GM12878 (cell line): ENCODE data around the gene PDE6B. TPM values are rescaled to one million over a fixed set of nuclear protein-coding genes. Genes with fewer than 3 reads are reported as not detected.

ENCODE experiments used
- BACH1 ChIP-seq: fragments of 450-650 bp; IDR thresholded peaks from 2 replicates; pipeline ENCODE4 v1.6.1; 2017; ENCODE audit warnings: mild to moderate bottlenecking, borderline replicate concordance
- CBX3 ChIP-seq: fragments of 200-600 bp; sonication (generic); IDR thresholded peaks from 2 replicates; pipeline ENCODE4 v1.6.1; 2016; ENCODE audit warnings: low read depth, borderline replicate concordance
- CHD4 ChIP-seq: fragments of 200-600 bp; sonication (generic); IDR thresholded peaks from 2 replicates; pipeline ENCODE4 v1.6.1; 2016; ENCODE audit warnings: mild to moderate bottlenecking
- EGR1 ChIP-seq, 2 experiments: IDR thresholded peaks; 1 replicate in 1 of 2; 2 replicates in 1 of 2; pipeline ENCODE4 v1.6.1; 2011 to 2012; ENCODE audit warnings: low read depth in 2 of 2, low read length in 2 of 2, borderline replicate concordance in 1 of 2, mild to moderate bottlenecking in 1 of 2, moderate library complexity in 1 of 2
- GABPA ChIP-seq: IDR thresholded peaks from 2 replicates; pipeline ENCODE4 v1.6.1; 2014; ENCODE audit warnings: antibody characterized with exemption, low read depth, mild to moderate bottlenecking, inconsistent platforms
- IKZF1 ChIP-seq: fragments of 450-650 bp; conservative IDR thresholded peaks from 2 replicates; pipeline ENCODE4 v1.6.1; 2017; ENCODE audit warnings: antibody characterized with exemption, mild to moderate bottlenecking
- KAT2A ChIP-seq: conservative IDR thresholded peaks from 2 replicates; pipeline ENCODE4 v1.6.1; 2011; ENCODE audit warnings: low read depth, low read length; ENCODE audit not compliant: control insufficient read depth
- KLF5 ChIP-seq: fragments of 450-650 bp; IDR thresholded peaks from 2 replicates; pipeline ENCODE4 v1.6.1; 2014; ENCODE audit warnings: mild to moderate bottlenecking; ENCODE audit not compliant: partially characterized antibody
- MTA3 ChIP-seq: IDR thresholded peaks from 2 replicates; pipeline ENCODE4 v1.6.1; 2012; ENCODE audit warnings: low read length, inconsistent platforms, borderline replicate concordance
- NRF1 ChIP-seq: conservative IDR thresholded peaks from 2 replicates; pipeline ENCODE4 v1.6.1; 2011; ENCODE audit warnings: mild to moderate bottlenecking, low read depth, low read length, improper control_type of control experiment
- RBBP5 ChIP-seq: fragments of 200-600 bp; sonication (generic); conservative IDR thresholded peaks from 2 replicates; pipeline ENCODE4 v1.6.1; 2016
- SPI1 ChIP-seq: IDR thresholded peaks from 2 replicates; pipeline ENCODE4 v1.6.1; 2011; ENCODE audit warnings: low read depth, mild to moderate bottlenecking, low read length, moderate library complexity, borderline replicate concordance; ENCODE audit not compliant: insufficient read depth
- STAT3 ChIP-seq: IDR thresholded peaks from 2 replicates; pipeline ENCODE4 v1.6.1; 2011; ENCODE audit warnings: low read depth, low read length, improper control_type of control experiment
- TCF12 ChIP-seq: IDR thresholded peaks from 2 replicates; pipeline ENCODE4 v1.6.1; 2011; ENCODE audit warnings: low read depth, mild to moderate bottlenecking, low read length
- TCF7 ChIP-seq: IDR thresholded peaks from 2 replicates; pipeline ENCODE4 v1.6.1; 2014; ENCODE audit warnings: antibody characterized with exemption, borderline replicate concordance
- ZBED1 ChIP-seq: IDR thresholded peaks from 2 replicates; pipeline ENCODE4 v1.6.1; 2016; ENCODE audit warnings: borderline replicate concordance
- ZNF24 ChIP-seq: fragments of 450-650 bp; IDR thresholded peaks from 2 replicates; pipeline ENCODE4 v1.6.1; 2017; ENCODE audit warnings: antibody characterized with exemption, mild to moderate bottlenecking
- ZNF622 ChIP-seq: fragments of 450-650 bp; IDR thresholded peaks from 2 replicates; pipeline ENCODE4 v1.6.1; 2017; ENCODE audit warnings: mild to moderate bottlenecking, inconsistent platforms
- polyA plus RNA-seq, 11 experiments: library from polyadenylated mRNA; depleted of rRNA in 4 of 11; unstranded in 6 of 11; stranded (reverse) in 5 of 11; fragments of >200 nt; fragmentation: Nextera tagmentation in 4 of 11; fragmentation: Illumina TruSeq in 1 of 11; extraction: Ambion mirVana in 4 of 11; extraction: Trizol in 1 of 11; gene quantifications; 1 replicate in 1 of 11; 2 replicates in 10 of 11; pipeline versions ENCODE4 v1.2.1 to v1.2.3, GENCODE V29; 2011 to 2016; ENCODE audit warnings: inconsistent platforms in 2 of 11, missing spikeins in 2 of 11, low read depth in 1 of 11
- total RNA-seq, 4 experiments: library from RNA; depleted of rRNA in 3 of 4; stranded (reverse); fragments of >200 nt in 3 of 4; fragmentation: Illumina TruSeq in 1 of 4; extraction: Trizol in 1 of 4; gene quantifications; 2 replicates each; pipeline versions ENCODE4 v1.2.1 to v1.2.3, GENCODE V29; 2013 to 2021
- TF ChIP-seq, protein P1 (sequence below): fragments of 450-650 bp; IDR thresholded peaks from 2 replicates; pipeline ENCODE4 v1.6.1; 2016; ENCODE audit warnings: mild to moderate bottlenecking
- TF ChIP-seq, protein P2 (sequence below): IDR thresholded peaks from 2 replicates; pipeline ENCODE4 v1.6.1; 2012; ENCODE audit warnings: improper control_type of control experiment, low read depth, low read length; ENCODE audit not compliant: insufficient replicate concordance
- TF ChIP-seq, protein P3 (sequence below): IDR thresholded peaks from 2 replicates; pipeline ENCODE4 v1.6.1; 2011; ENCODE audit warnings: borderline replicate concordance, low read depth, mild to moderate bottlenecking, moderate library complexity, mixed read lengths, low read length; ENCODE audit not compliant: insufficient read depth; ENCODE audit errors: extremely low read length
- TF ChIP-seq, protein P4 (sequence below): IDR thresholded peaks from 2 replicates; pipeline ENCODE4 v1.6.1; 2011; ENCODE audit warnings: low read depth, mild to moderate bottlenecking, low read length, moderate library complexity, borderline replicate concordance; ENCODE audit errors: extremely low read depth

The PDE6B gene
- total and polyA plus RNA-seq, 10 of the 15 experiments (the other 5 are each of a cell fraction or from before 2014, with no cell fraction given): 2.6 to 6.4 (median 3.8) TPM

DNA sequence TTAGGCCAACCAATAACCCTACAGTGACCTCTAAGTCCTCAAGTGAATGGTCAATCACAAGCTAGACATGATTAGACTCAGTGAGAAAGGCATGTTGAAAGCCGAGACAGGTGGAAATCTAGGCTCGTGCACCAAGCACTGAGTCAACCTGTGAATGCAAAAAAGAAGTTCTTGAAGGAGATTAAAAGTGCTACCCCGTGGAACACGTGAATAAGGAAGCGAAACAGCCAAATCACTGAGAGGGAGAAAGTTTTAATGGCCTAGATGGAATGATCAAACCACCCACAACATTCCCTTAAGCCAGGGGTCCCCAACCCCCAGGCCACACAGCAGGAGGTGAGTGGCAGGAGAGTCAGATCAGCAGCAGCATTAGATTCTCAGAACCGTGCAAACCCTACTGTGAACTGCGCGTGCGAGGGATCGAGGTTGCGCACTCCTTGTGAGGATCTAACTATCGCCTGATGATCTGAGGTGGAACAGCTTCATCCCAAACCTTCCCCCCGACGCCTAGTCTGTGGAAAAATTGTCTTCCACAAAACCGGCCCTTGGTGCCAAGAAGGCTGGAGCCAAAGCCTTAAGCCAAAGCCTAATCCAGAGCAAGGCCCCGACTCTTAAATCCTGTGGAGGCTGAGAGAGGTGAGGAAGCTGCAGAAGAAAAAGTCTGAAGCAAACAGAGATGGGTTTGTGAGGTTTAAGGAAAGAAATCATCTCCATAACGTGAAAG lies 19.5 kb upstream of the PDE6B start (continued):
- TF ChIP-seq TCF12: 0 out of 2 replicates have a peak, but pooled peaks have one; percentile 3
- TF ChIP-seq, protein P1, sequence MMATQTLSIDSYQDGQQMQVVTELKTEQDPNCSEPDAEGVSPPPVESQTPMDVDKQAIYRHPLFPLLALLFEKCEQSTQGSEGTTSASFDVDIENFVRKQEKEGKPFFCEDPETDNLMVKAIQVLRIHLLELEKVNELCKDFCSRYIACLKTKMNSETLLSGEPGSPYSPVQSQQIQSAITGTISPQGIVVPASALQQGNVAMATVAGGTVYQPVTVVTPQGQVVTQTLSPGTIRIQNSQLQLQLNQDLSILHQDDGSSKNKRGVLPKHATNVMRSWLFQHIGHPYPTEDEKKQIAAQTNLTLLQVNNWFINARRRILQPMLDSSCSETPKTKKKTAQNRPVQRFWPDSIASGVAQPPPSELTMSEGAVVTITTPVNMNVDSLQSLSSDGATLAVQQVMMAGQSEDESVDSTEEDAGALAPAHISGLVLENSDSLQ: no peak
- no peak for TF ChIP-seq RBBP5
- TF ChIP-seq IKZF1: peak; percentile 68
- no peak for TF ChIP-seq ZNF622
- no peak for TF ChIP-seq EGR1 (IDR thresholded peaks at IDR 0.05; ENCODE audit: borderline replicate concordance in 1 of 2, low read depth in 2 of 2, low read length in 2 of 2)
- 0 out of 2 replicates have a peak, but pooled peaks have one; percentile 6 for TF ChIP-seq SPI1
- TF ChIP-seq ZBED1: no peak
- no peak for TF ChIP-seq ZNF24
- no peak for TF ChIP-seq TCF7
- TF ChIP-seq CHD4: no peak
- TF ChIP-seq, protein P2, sequence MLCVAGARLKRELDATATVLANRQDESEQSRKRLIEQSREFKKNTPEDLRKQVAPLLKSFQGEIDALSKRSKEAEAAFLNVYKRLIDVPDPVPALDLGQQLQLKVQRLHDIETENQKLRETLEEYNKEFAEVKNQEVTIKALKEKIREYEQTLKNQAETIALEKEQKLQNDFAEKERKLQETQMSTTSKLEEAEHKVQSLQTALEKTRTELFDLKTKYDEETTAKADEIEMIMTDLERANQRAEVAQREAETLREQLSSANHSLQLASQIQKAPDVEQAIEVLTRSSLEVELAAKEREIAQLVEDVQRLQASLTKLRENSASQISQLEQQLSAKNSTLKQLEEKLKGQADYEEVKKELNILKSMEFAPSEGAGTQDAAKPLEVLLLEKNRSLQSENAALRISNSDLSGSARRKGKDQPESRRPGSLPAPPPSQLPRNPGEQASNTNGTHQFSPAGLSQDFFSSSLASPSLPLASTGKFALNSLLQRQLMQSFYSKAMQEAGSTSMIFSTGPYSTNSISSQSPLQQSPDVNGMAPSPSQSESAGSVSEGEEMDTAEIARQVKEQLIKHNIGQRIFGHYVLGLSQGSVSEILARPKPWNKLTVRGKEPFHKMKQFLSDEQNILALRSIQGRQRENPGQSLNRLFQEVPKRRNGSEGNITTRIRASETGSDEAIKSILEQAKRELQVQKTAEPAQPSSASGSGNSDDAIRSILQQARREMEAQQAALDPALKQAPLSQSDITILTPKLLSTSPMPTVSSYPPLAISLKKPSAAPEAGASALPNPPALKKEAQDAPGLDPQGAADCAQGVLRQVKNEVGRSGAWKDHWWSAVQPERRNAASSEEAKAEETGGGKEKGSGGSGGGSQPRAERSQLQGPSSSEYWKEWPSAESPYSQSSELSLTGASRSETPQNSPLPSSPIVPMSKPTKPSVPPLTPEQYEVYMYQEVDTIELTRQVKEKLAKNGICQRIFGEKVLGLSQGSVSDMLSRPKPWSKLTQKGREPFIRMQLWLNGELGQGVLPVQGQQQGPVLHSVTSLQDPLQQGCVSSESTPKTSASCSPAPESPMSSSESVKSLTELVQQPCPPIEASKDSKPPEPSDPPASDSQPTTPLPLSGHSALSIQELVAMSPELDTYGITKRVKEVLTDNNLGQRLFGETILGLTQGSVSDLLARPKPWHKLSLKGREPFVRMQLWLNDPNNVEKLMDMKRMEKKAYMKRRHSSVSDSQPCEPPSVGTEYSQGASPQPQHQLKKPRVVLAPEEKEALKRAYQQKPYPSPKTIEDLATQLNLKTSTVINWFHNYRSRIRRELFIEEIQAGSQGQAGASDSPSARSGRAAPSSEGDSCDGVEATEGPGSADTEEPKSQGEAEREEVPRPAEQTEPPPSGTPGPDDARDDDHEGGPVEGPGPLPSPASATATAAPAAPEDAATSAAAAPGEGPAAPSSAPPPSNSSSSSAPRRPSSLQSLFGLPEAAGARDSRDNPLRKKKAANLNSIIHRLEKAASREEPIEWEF: no peak
- TF ChIP-seq MTA3: no peak
- no peak for TF ChIP-seq CBX3
- TF ChIP-seq GABPA: no peak
- no peak for TF ChIP-seq NRF1
- no peak for TF ChIP-seq STAT3
- TF ChIP-seq KAT2A: no peak
- TF ChIP-seq, protein P3, sequence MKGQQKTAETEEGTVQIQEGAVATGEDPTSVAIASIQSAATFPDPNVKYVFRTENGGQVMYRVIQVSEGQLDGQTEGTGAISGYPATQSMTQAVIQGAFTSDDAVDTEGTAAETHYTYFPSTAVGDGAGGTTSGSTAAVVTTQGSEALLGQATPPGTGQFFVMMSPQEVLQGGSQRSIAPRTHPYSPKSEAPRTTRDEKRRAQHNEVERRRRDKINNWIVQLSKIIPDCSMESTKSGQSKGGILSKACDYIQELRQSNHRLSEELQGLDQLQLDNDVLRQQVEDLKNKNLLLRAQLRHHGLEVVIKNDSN: no peak
- TF ChIP-seq BACH1: no peak
- no peak for TF ChIP-seq KLF5
- TF ChIP-seq, protein P4, sequence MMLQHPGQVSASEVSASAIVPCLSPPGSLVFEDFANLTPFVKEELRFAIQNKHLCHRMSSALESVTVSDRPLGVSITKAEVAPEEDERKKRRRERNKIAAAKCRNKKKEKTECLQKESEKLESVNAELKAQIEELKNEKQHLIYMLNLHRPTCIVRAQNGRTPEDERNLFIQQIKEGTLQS: no peak
